Stomach smooth muscle (tissue), 2 donors: Measurements from ENCODE around the gene TOX2.

ENCODE experiments used
- H3K27ac ChIP-seq: one replicate; pipeline ENCODE4 v1.7.0; 2013; ENCODE audit warnings: mild to moderate bottlenecking, low read length, inconsistent platforms
- H3K27me3 ChIP-seq, 2 donors: one replicate each; pipeline ENCODE4 v1.7.0; 2013; ENCODE audit warnings: low read length in 2 of 2; ENCODE audit not compliant: insufficient read depth in 2 of 2, control insufficient read depth in 1 of 2
- H3K36me3 ChIP-seq, 2 donors: one replicate each; pipeline ENCODE4 v1.7.0; 2013; ENCODE audit warnings: low read length in 2 of 2; ENCODE audit not compliant: control insufficient read depth in 2 of 2, insufficient read depth in 2 of 2
- H3K4me1 ChIP-seq: one replicate; pipeline ENCODE4 v1.7.0; 2013; ENCODE audit warnings: low read length; ENCODE audit not compliant: control insufficient read depth, insufficient read depth
- H3K4me3 ChIP-seq, 2 donors: one replicate each; pipeline ENCODE4 v1.7.0; 2013; ENCODE audit warnings: low read length in 2 of 2
- H3K9ac ChIP-seq, 2 donors: one replicate each; pipeline ENCODE4 v1.7.0; 2013; ENCODE audit warnings: low read length in 2 of 2, mild to moderate bottlenecking in 1 of 2
- H3K9me3 ChIP-seq, 2 donors: one replicate each; pipeline ENCODE4 v1.7.0; 2013; ENCODE audit warnings: low read length in 2 of 2; ENCODE audit not compliant: control insufficient read depth in 2 of 2
- donor health status: healthy.
- donor health status: Pancreatic carcinoma.

The TOX2 gene

DNA sequence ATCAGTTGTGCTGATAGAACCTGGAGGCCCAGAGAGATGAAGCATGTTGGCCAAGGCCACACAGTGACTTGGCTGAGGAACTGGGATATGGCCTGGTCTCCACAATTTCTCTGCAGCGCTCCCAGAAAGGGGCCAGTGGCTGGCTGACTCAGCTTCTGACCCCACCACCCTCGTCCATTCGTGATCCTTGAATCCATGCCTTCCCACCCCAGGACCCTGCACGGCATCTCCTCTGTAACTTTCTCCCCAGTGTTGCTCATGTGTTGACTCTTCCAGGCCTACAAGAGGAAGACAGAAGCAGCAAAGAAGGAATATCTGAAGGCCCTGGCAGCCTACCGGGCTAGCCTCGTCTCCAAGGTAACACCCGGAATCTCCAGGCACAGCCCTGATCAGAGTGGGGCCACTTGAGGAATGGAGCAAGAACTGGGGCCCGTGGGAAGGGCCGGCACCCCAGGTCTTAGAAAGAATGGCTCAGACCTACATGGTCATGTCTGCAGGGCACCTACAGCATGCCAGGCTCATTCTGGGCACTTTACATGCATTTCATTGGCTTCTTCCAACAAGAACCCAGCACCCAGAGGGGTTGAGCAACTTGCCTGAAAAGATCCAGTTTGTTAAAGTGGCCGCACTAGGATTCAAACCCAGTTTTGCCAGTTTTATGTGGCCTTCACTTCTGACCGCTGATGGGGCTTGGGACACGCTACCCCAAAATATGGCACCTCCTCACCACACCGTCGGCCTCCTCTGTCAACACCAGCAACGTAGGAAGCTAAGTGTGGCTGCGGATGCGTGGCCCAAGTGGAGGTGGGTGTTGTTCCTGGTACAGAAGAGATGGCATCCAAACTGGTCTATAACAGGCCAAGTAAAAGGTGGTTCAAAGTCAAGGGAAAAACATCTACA is 150.1 kb downstream of the TOX2 start:
- Histone ChIP-seq H3K27ac (no peak overlapping the region), H3K9ac (no peak overlapping the region), H3K4me1 (no peaks in the 10 kb centered on the region), H3K36me3 (no peaks in the 10 kb centered on the region), H3K4me3 (no peak overlapping the region), H3K9me3 (no peaks in the 10 kb centered on the region), H3K27me3 (no peaks in the 10 kb centered on the region)

DNA sequence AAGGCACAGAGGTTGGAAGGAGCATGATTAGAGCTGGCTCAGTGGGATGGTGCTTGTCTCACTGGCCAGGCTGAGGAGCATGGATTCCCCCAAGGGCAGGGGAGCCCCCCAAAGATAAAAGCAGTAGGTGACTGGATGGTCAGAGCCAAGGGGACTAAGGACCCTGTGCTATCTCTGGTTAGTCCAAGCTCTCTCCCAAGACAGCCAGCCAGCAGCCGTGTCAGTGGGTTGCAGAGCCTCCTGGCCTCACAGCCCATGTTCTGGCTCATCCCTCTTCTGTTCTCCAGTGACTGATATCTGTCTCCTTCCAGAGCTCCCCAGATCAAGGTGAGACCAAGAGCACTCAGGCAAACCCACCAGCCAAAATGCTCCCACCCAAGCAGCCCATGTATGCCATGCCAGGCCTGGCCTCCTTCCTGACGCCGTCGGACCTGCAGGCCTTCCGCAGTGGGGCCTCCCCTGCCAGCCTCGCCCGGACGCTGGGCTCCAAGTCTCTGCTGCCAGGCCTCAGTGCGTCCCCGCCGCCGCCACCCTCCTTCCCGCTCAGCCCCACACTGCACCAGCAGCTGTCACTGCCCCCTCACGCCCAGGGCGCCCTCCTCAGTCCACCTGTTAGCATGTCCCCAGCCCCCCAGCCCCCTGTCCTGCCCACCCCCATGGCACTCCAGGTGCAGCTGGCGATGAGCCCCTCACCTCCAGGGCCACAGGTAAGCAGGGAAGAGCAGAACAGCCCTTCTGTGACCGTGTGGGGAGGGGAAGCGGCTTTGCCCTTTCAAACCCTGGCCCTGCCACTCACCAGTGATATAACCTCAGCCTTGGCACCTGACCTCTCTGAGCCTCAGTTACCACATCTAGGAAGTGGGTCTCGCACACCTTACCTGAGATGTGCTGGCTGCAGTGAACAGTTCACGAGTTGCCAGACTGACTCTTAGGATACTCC is 151.0 kb downstream of the TOX2 start:
- H3K9me3 ChIP-seq = no peaks in the 10 kb centered on the region
- H3K36me3 ChIP-seq = no peaks in the 10 kb centered on the region
- H3K27ac ChIP-seq = no peak overlapping the region
- H3K4me1 ChIP-seq = no peaks in the 10 kb centered on the region
- H3K27me3 ChIP-seq = no peaks in the 10 kb centered on the region
- no peak overlapping the region for H3K9ac ChIP-seq
- H3K4me3 ChIP-seq = no peak overlapping the region

DNA sequence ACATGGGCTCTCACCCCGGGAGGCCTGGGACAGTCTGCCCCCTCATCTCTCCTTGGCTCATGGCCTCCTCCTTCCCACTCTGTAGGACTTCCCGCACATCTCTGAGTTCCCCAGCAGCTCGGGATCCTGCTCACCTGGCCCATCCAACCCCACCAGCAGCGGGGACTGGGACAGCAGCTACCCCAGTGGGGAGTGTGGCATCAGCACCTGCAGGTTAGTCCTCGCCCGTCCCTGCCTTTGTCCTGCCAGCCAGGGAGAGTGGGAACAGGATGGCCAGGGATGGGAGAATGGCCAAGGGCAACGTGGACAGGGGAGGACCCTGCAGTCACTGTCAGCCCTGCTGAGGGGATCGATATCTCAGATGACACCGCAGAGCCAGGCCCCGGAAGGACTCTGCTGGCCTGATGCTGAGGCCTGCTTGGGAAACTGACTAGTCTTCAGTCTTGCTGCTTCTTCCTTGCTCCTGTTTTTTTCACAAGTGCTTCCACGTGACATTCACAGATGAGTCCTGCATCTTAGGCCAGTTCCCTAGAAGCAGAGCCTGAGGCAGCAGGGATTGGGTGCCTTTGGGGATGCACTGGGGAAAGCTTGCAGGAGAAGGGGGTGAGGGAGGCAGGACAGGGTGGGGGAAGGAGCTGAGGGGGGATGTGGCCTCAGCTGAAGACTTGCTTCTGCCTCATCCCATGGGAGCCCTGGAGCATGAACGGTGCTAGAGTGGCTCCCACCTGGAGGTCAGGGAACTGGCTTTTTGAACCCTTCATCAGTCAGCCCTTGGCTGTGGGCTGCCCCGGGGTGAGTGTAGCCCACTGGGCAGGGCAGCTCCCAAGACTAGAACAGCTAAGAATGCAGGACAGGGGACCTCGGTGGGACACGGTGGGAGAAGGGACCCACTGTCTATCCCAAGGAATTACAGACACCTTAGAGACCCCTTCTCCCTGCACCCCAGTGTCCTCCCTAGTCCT is 152.3 kb downstream of the TOX2 start:
- Histone ChIP-seq H3K27ac (no peak overlapping the region), H3K4me1 (no peaks in the 10 kb centered on the region), H3K9me3 (no peaks in the 10 kb centered on the region), H3K4me3 (no peak overlapping the region), H3K9ac (no peak overlapping the region), H3K27me3 (no peaks in the 10 kb centered on the region), H3K36me3 (no peaks in the 10 kb centered on the region)

DNA sequence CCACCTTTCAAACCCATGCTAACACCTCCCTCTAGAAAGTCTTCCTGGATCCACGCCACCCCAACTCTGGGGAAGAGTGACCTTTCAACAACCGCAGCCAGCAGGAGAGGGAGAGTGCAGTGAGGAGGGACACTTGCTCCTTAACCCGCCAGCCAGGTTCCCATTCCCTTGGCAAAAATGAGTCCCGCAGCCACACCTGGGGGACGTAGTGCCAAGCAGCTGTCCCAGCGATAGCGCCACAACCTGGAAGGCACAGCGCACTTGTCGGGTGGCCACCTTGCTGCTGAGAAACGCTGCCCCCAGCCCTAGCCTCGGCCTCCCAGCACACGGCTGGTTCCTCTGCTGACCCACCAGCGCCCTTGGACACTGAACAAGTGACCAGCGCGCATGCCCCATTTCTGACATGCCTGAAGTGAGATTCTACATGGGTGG is 153.0 kb downstream of the TOX2 start:
- Histone ChIP-seq H3K27me3 (no peaks in the 10 kb centered on the region), H3K4me3 (no peak overlapping the region), H3K27ac (no peak overlapping the region), H3K9me3 (no peaks in the 10 kb centered on the region), H3K36me3 (no peaks in the 10 kb centered on the region), H3K4me1 (no peaks in the 10 kb centered on the region), H3K9ac (no peak overlapping the region)

DNA sequence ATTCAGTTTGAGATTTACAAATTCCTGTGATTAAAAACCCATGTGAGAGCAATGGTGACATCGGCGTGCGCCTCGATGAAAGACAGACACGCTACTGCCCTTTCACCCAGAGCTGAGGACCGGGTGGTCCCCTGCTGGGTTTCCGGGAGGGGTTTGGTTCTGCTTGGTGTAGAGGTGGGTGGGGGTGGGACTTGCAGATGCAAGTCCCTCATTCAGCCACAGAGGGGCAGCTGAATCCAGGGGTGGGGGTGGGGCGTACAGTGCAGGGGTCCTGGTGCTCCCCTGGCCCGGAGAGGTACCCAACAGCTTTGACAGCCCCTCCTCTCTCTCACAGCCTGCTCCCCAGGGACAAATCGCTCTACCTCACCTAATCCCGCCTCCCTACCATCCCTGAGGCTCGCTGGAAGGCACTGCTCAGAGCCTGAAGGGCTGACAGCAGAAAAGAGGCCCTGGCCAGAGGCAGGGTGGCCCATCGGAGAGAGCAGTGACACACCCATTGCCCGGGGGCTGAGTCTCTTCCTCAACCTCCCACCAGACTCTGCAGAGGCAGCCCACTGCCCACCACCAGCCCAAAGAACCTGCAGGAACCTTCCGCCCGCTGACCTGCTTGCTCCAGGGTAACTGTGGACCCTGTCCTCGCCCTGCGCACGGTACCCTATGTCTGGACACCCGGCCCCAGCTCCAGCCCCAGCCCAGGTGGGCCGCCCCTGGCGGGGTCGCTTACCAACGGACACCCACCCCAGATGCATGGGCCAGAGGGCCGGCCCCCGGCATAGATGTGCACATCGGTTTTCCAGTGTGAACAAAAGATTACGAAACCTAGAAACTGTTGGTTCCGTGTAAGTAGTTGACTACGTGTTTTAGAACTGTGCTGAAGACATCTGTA is 153.9 kb downstream of the TOX2 start:
- no peak overlapping the region for H3K27ac ChIP-seq

DNA sequence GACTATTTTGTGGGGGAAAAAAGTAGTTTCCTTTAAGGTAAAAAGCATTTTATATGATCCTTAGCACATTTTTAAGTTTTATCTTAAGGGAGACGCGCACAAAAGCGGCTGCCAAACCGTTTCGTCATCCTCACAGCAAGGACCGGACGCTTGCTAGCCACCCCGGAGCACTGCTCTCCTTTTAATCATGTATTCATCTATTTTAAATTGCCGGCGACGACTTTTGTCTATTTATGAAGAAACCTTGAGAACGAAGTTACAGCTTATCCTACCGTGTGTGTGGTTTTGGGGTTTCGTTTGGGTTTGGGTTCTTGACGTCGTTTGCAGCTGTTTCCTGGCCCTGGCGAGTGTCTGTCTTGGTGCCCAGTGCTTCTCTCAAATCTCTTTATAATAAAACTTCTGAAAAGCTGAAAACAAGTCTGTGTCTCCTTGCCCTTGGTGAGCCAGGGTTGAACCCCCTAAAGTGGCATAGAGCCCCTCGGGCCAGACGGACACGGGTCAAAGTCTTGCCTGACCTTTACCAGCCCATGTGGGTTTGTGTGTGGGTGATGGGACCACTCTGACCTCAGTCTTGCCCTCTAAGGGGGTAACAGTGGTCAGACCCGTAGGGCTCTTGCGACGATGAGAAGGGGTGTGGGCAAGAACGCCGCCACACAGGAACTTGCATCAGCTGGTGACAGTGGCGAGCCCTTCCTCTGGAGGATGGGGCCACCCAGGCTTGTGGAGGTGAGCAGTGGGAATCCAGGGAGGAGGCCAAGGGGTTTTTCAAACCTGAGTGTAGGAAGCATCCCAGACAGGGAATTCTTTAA is 154.8 kb downstream of the TOX2 start:
- no peak overlapping the region for H3K27ac ChIP-seq

More for the DNA sequence above, 153.9 kb downstream of the TOX2 start:
- Histone ChIP-seq H3K9me3 (no peaks in the 10 kb centered on the region), H3K9ac (no peak overlapping the region), H3K36me3 (no peaks in the 10 kb centered on the region), H3K27me3 (no peaks in the 10 kb centered on the region), H3K4me1 (no peaks in the 10 kb centered on the region), H3K4me3 (no peak overlapping the region)

DNA sequence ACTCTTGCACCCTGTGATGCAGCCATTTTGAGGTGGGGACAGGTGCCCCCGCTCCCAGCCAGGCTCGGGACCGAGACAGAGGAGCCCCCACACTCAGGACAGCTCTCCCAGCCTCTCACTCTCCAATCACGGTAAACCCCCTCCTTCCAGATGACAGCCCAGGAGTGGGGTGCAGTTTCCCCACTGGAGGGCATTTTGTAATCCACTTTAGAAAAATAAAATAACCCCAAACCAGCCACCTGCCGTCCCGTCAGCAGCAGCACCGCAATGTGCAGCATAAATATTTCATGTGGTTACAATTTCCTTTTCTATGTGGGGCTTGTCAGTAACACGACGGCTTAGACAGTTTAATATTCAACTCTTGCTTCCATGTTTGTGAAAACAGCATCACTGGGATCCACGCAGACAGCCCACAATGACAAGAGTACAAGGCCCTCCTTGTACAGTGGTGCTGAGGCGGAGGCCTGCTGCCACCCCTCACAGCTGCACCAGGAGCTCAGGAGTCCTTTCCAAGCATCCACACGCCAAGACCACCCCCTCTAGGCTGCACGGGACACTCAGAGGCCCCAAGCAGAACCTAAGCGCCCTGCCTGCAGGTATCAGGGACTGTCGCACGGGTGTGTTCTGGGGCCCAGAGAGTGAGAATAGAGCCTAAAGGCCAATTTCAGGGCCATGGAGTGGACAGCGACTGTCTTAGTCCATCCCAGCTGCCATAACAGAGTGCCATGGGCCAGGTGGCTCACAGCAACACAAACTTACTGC is 155.7 kb downstream of the TOX2 start:
- H3K27ac ChIP-seq = no peak overlapping the region
- H3K9ac ChIP-seq = no peak overlapping the region
- no peak overlapping the region for H3K4me3 ChIP-seq
- no peaks in the 10 kb centered on the region for H3K27me3 ChIP-seq
- H3K4me1 ChIP-seq = peaks cover 4% of the 10 kb centered on the region
- no peaks in the 10 kb centered on the region for H3K36me3 ChIP-seq
- no peaks in the 10 kb centered on the region for H3K9me3 ChIP-seq

More for the DNA sequence above, 154.8 kb downstream of the TOX2 start:
- Histone ChIP-seq H3K4me3 (no peak overlapping the region), H3K27me3 (no peaks in the 10 kb centered on the region), H3K4me1 (no peaks in the 10 kb centered on the region), H3K9me3 (no peaks in the 10 kb centered on the region), H3K9ac (no peak overlapping the region), H3K36me3 (no peaks in the 10 kb centered on the region)

DNA sequence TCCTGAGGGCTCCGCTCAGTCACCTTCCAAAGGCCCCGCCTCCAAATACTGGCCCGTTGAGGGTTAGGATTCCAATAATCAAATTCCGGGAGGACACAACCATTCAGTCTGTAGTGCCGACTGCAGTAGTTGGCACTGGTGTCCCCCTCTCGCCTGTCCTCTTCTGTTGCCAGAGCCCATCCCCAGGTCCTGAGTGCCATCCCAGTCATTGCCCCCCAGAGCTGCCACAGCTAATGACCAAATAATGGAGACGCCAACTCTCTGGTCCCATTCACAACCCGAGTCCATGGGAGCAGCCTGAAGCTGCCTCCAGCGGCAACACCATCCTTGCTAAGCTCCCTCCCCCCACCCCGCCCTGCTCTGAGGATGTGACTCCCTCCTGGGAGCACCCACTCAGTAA is 156.4 kb downstream of the TOX2 start:
- Histone ChIP-seq H3K27ac (no peak overlapping the region), H3K4me1 (peaks cover 4% of the 10 kb centered on the region), H3K27me3 (no peaks in the 10 kb centered on the region), H3K9me3 (no peaks in the 10 kb centered on the region), H3K9ac (no peak overlapping the region), H3K36me3 (no peaks in the 10 kb centered on the region), H3K4me3 (no peak overlapping the region)
